Measurements from ENCODE around the gene ABCB9. TPM values are rescaled to one million over a fixed set of nuclear protein-coding genes. Genes with fewer than 3 reads are reported as not detected.

The ABCB9 gene
- total RNA-seq, 3 donors from 2014 or later: 6.3 to 8.2 (median 6.4) TPM

GRCh38 chr12:122992386-122992785 is 26.1 kb upstream of the ABCB9 start:
- TF ChIP-seq CTCF (IDR thresholded peaks at IDR 0.05): no peak
- no peaks in the 10 kb centered on the region for H3K4me1 ChIP-seq (ENCODE audit: low read depth)
- no peaks in the 10 kb centered on the region for H3K36me3 ChIP-seq (ENCODE audit: low read depth)
- no peaks in the 10 kb centered on the region for H3K9me3 ChIP-seq
- DNase-seq: peak in 1 of 3 donors; percentile 45
- H3K4me3 ChIP-seq: no peak overlapping the region
- no peak for ATAC-seq
- intact Hi-C loops (cut with DNase I, micrococcal nuclease): no loop called here

GRCh38 chr12:122991623-122992275 is 25.5 kb upstream of the ABCB9 start:
- TF ChIP-seq CTCF (IDR thresholded peaks at IDR 0.05): no peak
- H3K36me3 ChIP-seq (ENCODE audit: low read depth): no peaks in the 10 kb centered on the region
- no peak overlapping the region for H3K4me3 ChIP-seq
- H3K9me3 ChIP-seq: no peaks in the 10 kb centered on the region
- DNase-seq (peak in 1 of 3 donors; percentile 49), ATAC-seq (no peak)
- H3K4me1 ChIP-seq (ENCODE audit: low read depth): no peaks in the 10 kb centered on the region
- intact Hi-C loops (cut with DNase I, micrococcal nuclease): no loop called here

- peak in 1 of 3 donors; percentile 42 for DNase-seq
- intact Hi-C loops (cut with DNase I, micrococcal nuclease): no loop called here
- no peak for TF ChIP-seq CTCF (IDR thresholded peaks at IDR 0.05)
Measured at GRCh38 chr12:122990961-122991622, 24.8 kb upstream of the ABCB9 start.

GRCh38 chr12:122990561-122990960 is 24.3 kb upstream of the ABCB9 start:
- TF ChIP-seq CTCF (IDR thresholded peaks at IDR 0.05): no peak
- DNase-seq (no peak), ATAC-seq (no peak)
- intact Hi-C loops (cut with DNase I, micrococcal nuclease): no loop called here
- Histone ChIP-seq H3K9me3 (no peaks in the 10 kb centered on the region), H3K36me3 (ENCODE audit: low read depth) (no peaks in the 10 kb centered on the region), H3K4me3 (no peak overlapping the region), H3K4me1 (ENCODE audit: low read depth) (no peaks in the 10 kb centered on the region)

More at GRCh38 chr12:122990961-122991622, 24.8 kb upstream of the ABCB9 start:
- no peak for ATAC-seq
- no peaks in the 10 kb centered on the region for H3K4me1 ChIP-seq (ENCODE audit: low read depth)
- H3K4me3 ChIP-seq: no peak overlapping the region
- no peaks in the 10 kb centered on the region for H3K36me3 ChIP-seq (ENCODE audit: low read depth)
- no peaks in the 10 kb centered on the region for H3K9me3 ChIP-seq

GRCh38 chr12:122989874-122990419 is 23.7 kb upstream of the ABCB9 start:
- ATAC-seq (no peak), DNase-seq (no peak)
- TF ChIP-seq CTCF (IDR thresholded peaks at IDR 0.05): no peak
- Histone ChIP-seq H3K4me3 (no peak overlapping the region), H3K36me3 (ENCODE audit: low read depth) (no peaks in the 10 kb centered on the region), H3K4me1 (ENCODE audit: low read depth) (no peaks in the 10 kb centered on the region), H3K9me3 (no peaks in the 10 kb centered on the region)
- intact Hi-C loops (cut with DNase I, micrococcal nuclease): loop anchor here in 1 of 2 donors (10.0 kb wide), 1 partner anchor 155 kb away; no protein-coding TSS in a partner anchor
